Measurements from ENCODE around the gene CNTFR. TPM values are rescaled to one million over a fixed set of nuclear protein-coding genes. Genes with fewer than 3 reads are reported as not detected.
A peak's percentile ranks its signal among the peaks of the same experiment; 100 is the strongest.

Gene CNTFR
- total and polyA plus RNA-seq, 4 donors, result 0.10 to 9.9 (median 2.8) TPM

- Histone ChIP-seq H3K27ac (ENCODE audit: low read depth in 1 of 2, low read length in 2 of 2) (no peak overlapping the region), H3K36me3 (ENCODE audit: control insufficient read depth in 1 of 2, insufficient read depth in 2 of 2, low read length in 1 of 2) (no peaks in the 10 kb centered on the region), H3K9me3 (ENCODE audit: control insufficient read depth, low read length) (no peaks in the 10 kb centered on the region), H3K4me3 (ENCODE audit: low read length in 2 of 2) (peak overlapping the region in 1 of 2 donors; percentile 38), H3K4me1 (ENCODE audit: control insufficient read depth in 1 of 2, insufficient read depth in 2 of 2, low read length in 2 of 2) (no peaks in the 10 kb centered on the region), H3K27me3 (ENCODE audit: control insufficient read depth in 1 of 2, insufficient read depth in 2 of 2, low read length in 1 of 2) (no peaks in the 10 kb centered on the region)
- intact Hi-C loops (cut with DNase I), result loop anchor here in 1 of 2 donors (5.0 kb wide), 1 partner anchor 65 kb away; the partner anchor contains the start of genes DNAI1 and FAM219A
- ATAC-seq (ENCODE audit: low FRiP score) (no peak), DNase-seq (no peak)
- WGBS, 2 donors, result 17% methylated on average over 31 of the region's 31 CpGs
Observed at GRCh38 chr9:34522091-34522887, 67.2 kb downstream of the CNTFR start.

- Histone ChIP-seq H3K36me3 (ENCODE audit: control insufficient read depth in 1 of 2, insufficient read depth in 2 of 2, low read length in 1 of 2) (no peaks in the 10 kb centered on the region), H3K27me3 (ENCODE audit: control insufficient read depth in 1 of 2, insufficient read depth in 2 of 2, low read length in 1 of 2) (no peaks in the 10 kb centered on the region), H3K4me3 (ENCODE audit: low read length in 2 of 2) (no peak overlapping the region), H3K27ac (ENCODE audit: low read depth in 1 of 2, low read length in 2 of 2) (no peak overlapping the region), H3K4me1 (ENCODE audit: control insufficient read depth in 1 of 2, insufficient read depth in 2 of 2, low read length in 2 of 2) (no peaks in the 10 kb centered on the region), H3K9me3 (ENCODE audit: control insufficient read depth, low read length) (no peaks in the 10 kb centered on the region)
- DNase-seq (no peak), ATAC-seq (ENCODE audit: low FRiP score) (no peak)
- intact Hi-C loops (cut with DNase I), result loop anchor here in 1 of 2 donors (5.0 kb wide), 1 partner anchor 64 kb away; the partner anchor contains the start of genes DNAI1 and FAM219A
- 97 to 99% methylated on average over 11 of the region's 11 CpGs for WGBS, 2 donors
Observed at GRCh38 chr9:34521406-34522045, 68.0 kb downstream of the CNTFR start.

GRCh38 chr9:34520505-34521385, 68.8 kb downstream of the CNTFR start:
- Histone ChIP-seq H3K4me1 (ENCODE audit: control insufficient read depth in 1 of 2, insufficient read depth in 2 of 2, low read length in 2 of 2) (no peaks in the 10 kb centered on the region), H3K36me3 (ENCODE audit: control insufficient read depth in 1 of 2, insufficient read depth in 2 of 2, low read length in 1 of 2) (no peaks in the 10 kb centered on the region), H3K4me3 (ENCODE audit: low read length in 2 of 2) (no peak overlapping the region), H3K27ac (ENCODE audit: low read depth in 1 of 2, low read length in 2 of 2) (no peak overlapping the region), H3K9me3 (ENCODE audit: control insufficient read depth, low read length) (no peaks in the 10 kb centered on the region), H3K27me3 (ENCODE audit: control insufficient read depth in 1 of 2, insufficient read depth in 2 of 2, low read length in 1 of 2) (no peaks in the 10 kb centered on the region)
- ATAC-seq (ENCODE audit: low FRiP score), result no peak
- DNase-seq, result no peak
- intact Hi-C loops (cut with DNase I), result loop anchor here in 1 of 2 donors (5.0 kb wide), 1 partner anchor 63 kb away; the partner anchor contains the start of genes DNAI1 and FAM219A
- WGBS, 2 donors, result 95 to 99% methylated on average over 6 of the region's 6 CpGs

GRCh38 chr9:34520096-34520495, 69.4 kb downstream of the CNTFR start:
- intact Hi-C loops (cut with DNase I), result loop anchor here in 1 of 2 donors (5.0 kb wide), 1 partner anchor 63 kb away; the partner anchor contains the start of genes DNAI1 and FAM219A
- ATAC-seq (ENCODE audit: low FRiP score) (no peak), DNase-seq (no peak)
- Histone ChIP-seq H3K4me1 (ENCODE audit: control insufficient read depth in 1 of 2, insufficient read depth in 2 of 2, low read length in 2 of 2) (no peaks in the 10 kb centered on the region), H3K27me3 (ENCODE audit: control insufficient read depth in 1 of 2, insufficient read depth in 2 of 2, low read length in 1 of 2) (no peaks in the 10 kb centered on the region), H3K4me3 (ENCODE audit: low read length in 2 of 2) (no peak overlapping the region), H3K27ac (ENCODE audit: low read depth in 1 of 2, low read length in 2 of 2) (no peak overlapping the region), H3K9me3 (ENCODE audit: control insufficient read depth, low read length) (no peaks in the 10 kb centered on the region), H3K36me3 (ENCODE audit: control insufficient read depth in 1 of 2, insufficient read depth in 2 of 2, low read length in 1 of 2) (no peaks in the 10 kb centered on the region)
- 90 to 92% methylated on average over 6 of the region's 6 CpGs for WGBS, 2 donors

GRCh38 chr9:34519321-34520020, 70.1 kb downstream of the CNTFR start:
- Histone ChIP-seq H3K36me3 (ENCODE audit: control insufficient read depth in 1 of 2, insufficient read depth in 2 of 2, low read length in 1 of 2) (no peaks in the 10 kb centered on the region), H3K4me1 (ENCODE audit: control insufficient read depth in 1 of 2, insufficient read depth in 2 of 2, low read length in 2 of 2) (no peaks in the 10 kb centered on the region), H3K27me3 (ENCODE audit: control insufficient read depth in 1 of 2, insufficient read depth in 2 of 2, low read length in 1 of 2) (no peaks in the 10 kb centered on the region), H3K27ac (ENCODE audit: low read depth in 1 of 2, low read length in 2 of 2) (no peak overlapping the region), H3K4me3 (ENCODE audit: low read length in 2 of 2) (no peak overlapping the region), H3K9me3 (ENCODE audit: control insufficient read depth, low read length) (no peaks in the 10 kb centered on the region)
- intact Hi-C loops (cut with DNase I), result loop anchor here in 1 of 2 donors (5.0 kb wide), 1 partner anchor 62 kb away; the partner anchor contains the start of genes DNAI1 and FAM219A
- ATAC-seq (ENCODE audit: low FRiP score), result no peak
- no peak for DNase-seq
- 92 to 95% methylated on average over 2 of the region's 2 CpGs for WGBS, 2 donors

- DNase-seq, result no peak
- 91 to 94% methylated on average over 2 of the region's 2 CpGs for WGBS, 2 donors
- no peaks in the 10 kb centered on the region for H3K9me3 ChIP-seq (ENCODE audit: control insufficient read depth, low read length)
- H3K36me3 ChIP-seq (ENCODE audit: control insufficient read depth in 1 of 2, insufficient read depth in 2 of 2, low read length in 1 of 2), result no peaks in the 10 kb centered on the region
- H3K27ac ChIP-seq (ENCODE audit: low read depth in 1 of 2, low read length in 2 of 2), result no peak overlapping the region
- H3K4me1 ChIP-seq (ENCODE audit: control insufficient read depth in 1 of 2, insufficient read depth in 2 of 2, low read length in 2 of 2), result no peaks in the 10 kb centered on the region
- intact Hi-C loops (cut with DNase I), result no loop called here
- no peak for ATAC-seq (ENCODE audit: low FRiP score)
- H3K4me3 ChIP-seq (ENCODE audit: low read length in 2 of 2), result no peak overlapping the region
- H3K27me3 ChIP-seq (ENCODE audit: control insufficient read depth in 1 of 2, insufficient read depth in 2 of 2, low read length in 1 of 2), result no peaks in the 10 kb centered on the region
Observed at GRCh38 chr9:34518896-34519295, 70.6 kb downstream of the CNTFR start.

- Histone ChIP-seq H3K27ac (ENCODE audit: low read depth in 1 of 2, low read length in 2 of 2) (no peak overlapping the region), H3K27me3 (ENCODE audit: control insufficient read depth in 1 of 2, insufficient read depth in 2 of 2, low read length in 1 of 2) (no peaks in the 10 kb centered on the region), H3K9me3 (ENCODE audit: control insufficient read depth, low read length) (no peaks in the 10 kb centered on the region), H3K4me3 (ENCODE audit: low read length in 2 of 2) (no peak overlapping the region), H3K36me3 (ENCODE audit: control insufficient read depth in 1 of 2, insufficient read depth in 2 of 2, low read length in 1 of 2) (no peaks in the 10 kb centered on the region), H3K4me1 (ENCODE audit: control insufficient read depth in 1 of 2, insufficient read depth in 2 of 2, low read length in 2 of 2) (no peaks in the 10 kb centered on the region)
- DNase-seq (no peak), ATAC-seq (ENCODE audit: low FRiP score) (no peak)
- intact Hi-C loops (cut with DNase I), result no loop called here
- WGBS, 2 donors, result 87 to 91% methylated on average over 6 of the region's 6 CpGs
Observed at GRCh38 chr9:34518110-34518616, 71.4 kb downstream of the CNTFR start.

- 84 to 85% methylated on average over 7 of the region's 7 CpGs for WGBS, 2 donors
- Histone ChIP-seq H3K36me3 (ENCODE audit: control insufficient read depth in 1 of 2, insufficient read depth in 2 of 2, low read length in 1 of 2) (no peaks in the 10 kb centered on the region), H3K9me3 (ENCODE audit: control insufficient read depth, low read length) (no peaks in the 10 kb centered on the region), H3K27ac (ENCODE audit: low read depth in 1 of 2, low read length in 2 of 2) (no peak overlapping the region), H3K4me1 (ENCODE audit: control insufficient read depth in 1 of 2, insufficient read depth in 2 of 2, low read length in 2 of 2) (no peaks in the 10 kb centered on the region), H3K27me3 (ENCODE audit: control insufficient read depth in 1 of 2, insufficient read depth in 2 of 2, low read length in 1 of 2) (no peaks in the 10 kb centered on the region), H3K4me3 (ENCODE audit: low read length in 2 of 2) (no peak overlapping the region)
- intact Hi-C loops (cut with DNase I), result no loop called here
- ATAC-seq (ENCODE audit: low FRiP score), result no peak
- no peak for DNase-seq
Observed at GRCh38 chr9:34517185-34517584, 72.3 kb downstream of the CNTFR start.
